Fibroblast of pulmonary artery (primary cell): ENCODE measurements around the gene M1AP.

Experiments used
- DNase-seq: peaks from one replicate; pipeline ENCODE4 v3.0.0-alpha.2; 2010; ENCODE audit warnings: low read depth
- H3K4me3 ChIP-seq: replicated peaks from 2 replicates; pipeline ENCODE4 v1.5.1; 2011; ENCODE audit warnings: low read depth, mild to moderate bottlenecking, control low read depth, low read length, moderate library complexity
- CTCF ChIP-seq: IDR thresholded peaks from 2 replicates; pipeline ENCODE4 v1.5.1; 2011; ENCODE audit warnings: mild to moderate bottlenecking, control low read depth, low read length, inconsistent platforms; ENCODE audit errors: missing control alignments

The M1AP gene

GRCh38 chr2:74576211-74576862, 71.8 kb downstream of the M1AP start:
- H3K4me3 ChIP-seq, result no peak overlapping the region
- no peak for TF ChIP-seq CTCF
- no peak for DNase-seq

- no peak for DNase-seq
- no peak for TF ChIP-seq CTCF
- no peak overlapping the region for H3K4me3 ChIP-seq
Measured at GRCh38 chr2:74575320-74575719, 72.8 kb downstream of the M1AP start.

- H3K4me3 ChIP-seq, result peak overlapping the region; percentile 6
- DNase-seq, result peak; percentile 66
Measured at GRCh38 chr2:74573747-74574562, 74.2 kb downstream of the M1AP start.

GRCh38 chr2:74572178-74572925, 75.8 kb downstream of the M1AP start:
- TF ChIP-seq CTCF, result no peak
- no peak overlapping the region for H3K4me3 ChIP-seq
- DNase-seq, result no peak

More at GRCh38 chr2:74573747-74574562, 74.2 kb downstream of the M1AP start:
- no peak for TF ChIP-seq CTCF

GRCh38 chr2:74571058-74571457, 77.1 kb downstream of the M1AP start:
- no peak overlapping the region for H3K4me3 ChIP-seq
- no peak for TF ChIP-seq CTCF
- no peak for DNase-seq

- TF ChIP-seq CTCF, result no peak
- no peak for DNase-seq
- no peak overlapping the region for H3K4me3 ChIP-seq
Measured at GRCh38 chr2:74569686-74570085, 78.4 kb downstream of the M1AP start.
